Peyer's patch (tissue), 4 donors: Measurements from ENCODE around the gene NIN.

ENCODE experiments used
- POLR2A ChIP-seq, 2 donors: fragments of 450-650 bp; IDR thresholded peaks; one replicate each; pipeline ENCODE4 v1.5.1; 2017; ENCODE audit warnings: antibody characterized with exemption in 2 of 2, mild to moderate bottlenecking in 2 of 2, moderate library complexity in 2 of 2
- TF ChIP-seq, protein P1 (sequence below), 6 experiments: fragments of 450-650 bp in 4 of 6; fragments of 200-600 bp in 2 of 6; sonication (generic) in 1 of 6; IDR thresholded peaks; one replicate each; pipeline ENCODE4 v1.5.1; 2017 to 2019; ENCODE audit warnings: antibody characterized with exemption in 6 of 6, mild to moderate bottlenecking in 3 of 6, moderate library complexity in 1 of 6

GRCh38 chr14:50776522-50776921, 54.4 kb downstream of the NIN start:
- no peak for TF ChIP-seq POLR2A (IDR thresholded peaks at IDR 0.05)
- TF ChIP-seq, protein P1, sequence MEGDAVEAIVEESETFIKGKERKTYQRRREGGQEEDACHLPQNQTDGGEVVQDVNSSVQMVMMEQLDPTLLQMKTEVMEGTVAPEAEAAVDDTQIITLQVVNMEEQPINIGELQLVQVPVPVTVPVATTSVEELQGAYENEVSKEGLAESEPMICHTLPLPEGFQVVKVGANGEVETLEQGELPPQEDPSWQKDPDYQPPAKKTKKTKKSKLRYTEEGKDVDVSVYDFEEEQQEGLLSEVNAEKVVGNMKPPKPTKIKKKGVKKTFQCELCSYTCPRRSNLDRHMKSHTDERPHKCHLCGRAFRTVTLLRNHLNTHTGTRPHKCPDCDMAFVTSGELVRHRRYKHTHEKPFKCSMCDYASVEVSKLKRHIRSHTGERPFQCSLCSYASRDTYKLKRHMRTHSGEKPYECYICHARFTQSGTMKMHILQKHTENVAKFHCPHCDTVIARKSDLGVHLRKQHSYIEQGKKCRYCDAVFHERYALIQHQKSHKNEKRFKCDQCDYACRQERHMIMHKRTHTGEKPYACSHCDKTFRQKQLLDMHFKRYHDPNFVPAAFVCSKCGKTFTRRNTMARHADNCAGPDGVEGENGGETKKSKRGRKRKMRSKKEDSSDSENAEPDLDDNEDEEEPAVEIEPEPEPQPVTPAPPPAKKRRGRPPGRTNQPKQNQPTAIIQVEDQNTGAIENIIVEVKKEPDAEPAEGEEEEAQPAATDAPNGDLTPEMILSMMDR (IDR thresholded peaks at IDR 0.05), result no peak
